Glomerular endothelial cell (primary cell): ENCODE data around the gene NUP43. TPM values are rescaled to one million over a fixed set of nuclear protein-coding genes. Genes with fewer than 3 reads are reported as not detected.
"Not testable (repeated sequence)": the region's sequence is repeated elsewhere in the genome, so short reads cannot be mapped to it uniquely, and the experiment has no call there.

ENCODE experiments used
- DNase-seq: peaks from one replicate; pipeline ENCODE4 v3.0.0-alpha.2; 2011; ENCODE audit warnings: low read depth, low spot score; ENCODE audit errors: extremely low read depth
- total RNA-seq: library from RNA; depleted of rRNA; stranded (reverse); fragments of >200 nt; gene quantifications from 2 replicates; pipeline ENCODE4 v1.2.3, GENCODE V29; 2015

Gene NUP43
- total RNA-seq, 1 donor from 2014 or later = 22.4 TPM

- DNase-seq = no peak
These were observed 49.4 kb downstream of the NUP43 start for GRCh38 chr6:149696901-149697300.

GRCh38 chr6:149694921-149695320 is 51.4 kb downstream of the NUP43 start:
- no peak for DNase-seq

DNA sequence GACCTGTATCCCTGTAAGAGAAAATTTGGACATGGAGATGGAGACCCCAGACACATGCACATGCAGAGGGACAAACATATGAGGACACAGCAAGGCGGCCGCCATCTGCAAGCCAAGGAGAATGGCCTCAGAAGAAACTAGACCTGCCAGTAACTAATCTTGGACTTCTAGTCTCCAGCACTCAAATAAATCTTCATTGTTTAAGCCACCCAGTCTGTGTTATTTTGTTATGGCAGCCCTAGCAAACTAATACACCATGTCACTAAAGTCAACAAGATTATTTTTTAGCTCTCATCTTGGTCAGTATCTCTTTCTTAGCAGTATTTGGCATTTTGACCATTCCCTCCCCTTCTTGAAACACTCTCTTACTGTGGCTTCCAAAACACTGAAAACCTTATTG is 55.1 kb downstream of the NUP43 start:
- DNase-seq = no peak

GRCh38 chr6:149686230-149686629 is 60.1 kb downstream of the NUP43 start:
- DNase-seq = no peak

- DNase-seq = no peak
These were observed 63.0 kb downstream of the NUP43 start for GRCh38 chr6:149683256-149683859.

GRCh38 chr6:149681845-149682244 is 64.5 kb downstream of the NUP43 start:
- not testable (repeated sequence) for DNase-seq

- no peak for DNase-seq
These were observed 65.1 kb downstream of the NUP43 start for GRCh38 chr6:149681209-149681608.

DNA sequence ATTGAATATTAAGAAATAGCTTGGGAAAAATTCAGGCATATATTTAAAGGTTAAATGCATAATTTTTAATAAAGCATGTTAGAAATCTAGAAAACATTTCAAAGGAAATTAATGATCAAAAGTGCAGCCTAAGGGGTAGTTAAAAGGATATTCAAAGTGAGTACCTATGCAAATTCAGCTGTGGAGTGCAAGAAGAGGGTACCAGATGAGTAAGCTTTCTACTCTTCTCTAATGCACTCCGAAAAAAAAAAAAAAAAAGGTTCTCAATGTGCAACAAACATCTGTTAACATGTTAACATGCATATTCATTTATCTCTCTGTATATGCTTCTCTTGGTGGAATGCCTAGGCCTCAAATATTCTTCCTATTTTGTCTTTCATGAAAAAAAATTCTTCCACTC is 65.8 kb downstream of the NUP43 start:
- no peak for DNase-seq

Other genes starting within 250 kb of the NUP43 start
- gene PPIL4, start 200.5 kb downstream of the NUP43 start, total RNA-seq = 21.6 and 27.6 TPM in 2 replicates
- gene GINM1, start 180.2 kb downstream of the NUP43 start, total RNA-seq = 47.3 and 49.5 TPM in 2 replicates
- 16.1 and 18.8 TPM in 2 replicates for gene KATNA1, start 97.8 kb downstream of the NUP43 start, total RNA-seq
- 18.6 and 32.1 TPM in 2 replicates for gene LATS1, start 28.4 kb downstream of the NUP43 start, total RNA-seq
- 94.4 and 101 TPM in 2 replicates for gene PCMT1, start 3.2 kb upstream of the NUP43 start, total RNA-seq
- gene LRP11, start 117.8 kb upstream of the NUP43 start, total RNA-seq = 16.8 and 26.0 TPM in 2 replicates
- 0.39 TPM in 1 of 2 replicates, not detected in the other for gene RAET1E, start 151.6 kb upstream of the NUP43 start, total RNA-seq
- 0.58 TPM in 1 of 2 replicates, not detected in the other for gene RAET1G, start 176.6 kb upstream of the NUP43 start, total RNA-seq
- gene ULBP2, start 195.5 kb upstream of the NUP43 start, total RNA-seq = 9.7 and 19.0 TPM in 2 replicates
- gene ULBP1, start 217.4 kb upstream of the NUP43 start, total RNA-seq = 3.3 and 4.1 TPM in 2 replicates